Measurements from ENCODE around the gene TESK2.

Gene TESK2

DNA sequence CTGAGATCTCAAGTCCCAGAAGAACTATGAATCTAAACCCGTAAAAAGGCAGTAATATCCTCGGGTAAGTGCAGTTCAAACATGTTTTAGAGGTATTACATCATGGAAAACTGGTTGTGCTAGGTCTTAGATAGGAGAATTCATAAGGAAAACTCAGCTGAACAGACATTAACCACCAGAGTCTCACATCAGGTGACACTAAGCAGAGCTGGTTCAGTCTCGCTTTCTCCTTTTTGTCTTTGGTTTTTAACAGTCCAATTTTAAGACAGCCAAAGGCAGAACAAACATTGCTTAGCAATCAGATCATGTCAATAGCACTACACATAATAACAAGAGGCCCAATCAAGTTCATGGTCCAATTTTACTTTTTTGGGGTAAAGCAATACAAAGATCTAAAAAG, 87.7 kb downstream of the TESK2 start:
- no peak overlapping the region for H2BK5ac ChIP-seq (ENCODE audit: low read length)
- H3K27ac ChIP-seq (ENCODE audit: low read depth, low read length) = no peak overlapping the region
- no CpG with 5 or more reads among the region's 3 CpGs for WGBS (ENCODE audit: extremely low coverage, insufficient coverage, low lambda C conversion rate)
- no peak overlapping the region for H2BK15ac ChIP-seq (replicated peaks; ENCODE audit: low read depth)
- no peaks in the 10 kb centered on the region for H3K4me1 ChIP-seq (ENCODE audit: control insufficient read depth, low read depth, low read length)
- no peaks in the 10 kb centered on the region for H3K27me3 ChIP-seq (ENCODE audit: insufficient read depth, low read length, poor library complexity)
- H3K56ac ChIP-seq (ENCODE audit: low read length) = no peak overlapping the region
- H4K8ac ChIP-seq (ENCODE audit: low read depth, low read length) = no peak overlapping the region
- H3K4ac ChIP-seq (ENCODE audit: low read depth, low read length) = no peak overlapping the region
- no peak overlapping the region for H2AK5ac ChIP-seq (ENCODE audit: low read length)
- H3K18ac ChIP-seq (ENCODE audit: low read length) = no peak overlapping the region
- no peaks in the 10 kb centered on the region for H3K79me2 ChIP-seq (ENCODE audit: control insufficient read depth, insufficient read depth, low read length)
- H3K23ac ChIP-seq (ENCODE audit: low read length) = no peak overlapping the region
- no peak overlapping the region for H2BK120ac ChIP-seq (ENCODE audit: low read depth, low read length)
- H4K5ac ChIP-seq (ENCODE audit: low read length) = no peak overlapping the region
- DNase-seq = no peak
- no peaks in the 10 kb centered on the region for H3K79me1 ChIP-seq (ENCODE audit: low read length)
- no peak overlapping the region for H3K9ac ChIP-seq (ENCODE audit: low read length)
- H3K36me3 ChIP-seq (ENCODE audit: control insufficient read depth, insufficient read depth, low read length) = no peaks in the 10 kb centered on the region
- H3K4me2 ChIP-seq (ENCODE audit: low read length) = no peak overlapping the region
- H3K4me3 ChIP-seq (ENCODE audit: low read length) = no peak overlapping the region

GRCh38 chr1:45401524-45401923, 89.4 kb downstream of the TESK2 start:
- WGBS (ENCODE audit: extremely low coverage, insufficient coverage, low lambda C conversion rate) = no CpG with 5 or more reads among the region's 2 CpGs
- H2AK5ac ChIP-seq (ENCODE audit: low read length) = no peak overlapping the region

GRCh38 chr1:45400049-45400448, 90.9 kb downstream of the TESK2 start:
- no peak overlapping the region for H2BK15ac ChIP-seq (replicated peaks; ENCODE audit: low read depth)
- no peak overlapping the region for H3K4ac ChIP-seq (ENCODE audit: low read depth, low read length)
- peak; percentile 84 for DNase-seq
- H3K9ac ChIP-seq (ENCODE audit: low read length) = no peak overlapping the region
- no peak overlapping the region for H3K4me3 ChIP-seq (ENCODE audit: low read length)
- H3K56ac ChIP-seq (ENCODE audit: low read length) = no peak overlapping the region
- no peaks in the 10 kb centered on the region for H3K27me3 ChIP-seq (ENCODE audit: insufficient read depth, low read length, poor library complexity)
- no peaks in the 10 kb centered on the region for H3K4me1 ChIP-seq (ENCODE audit: control insufficient read depth, low read depth, low read length)
- H3K18ac ChIP-seq (ENCODE audit: low read length) = no peak overlapping the region
- H2BK120ac ChIP-seq (ENCODE audit: low read depth, low read length) = no peak overlapping the region
- WGBS (ENCODE audit: extremely low coverage, insufficient coverage, low lambda C conversion rate) = no CpG with 5 or more reads among the region's 3 CpGs
- no peak overlapping the region for H3K27ac ChIP-seq (ENCODE audit: low read depth, low read length)
- H2BK5ac ChIP-seq (ENCODE audit: low read length) = no peak overlapping the region
- H3K4me2 ChIP-seq (ENCODE audit: low read length) = no peak overlapping the region
- no peaks in the 10 kb centered on the region for H3K79me1 ChIP-seq (ENCODE audit: low read length)
- H4K5ac ChIP-seq (ENCODE audit: low read length) = no peak overlapping the region
- H2AK5ac ChIP-seq (ENCODE audit: low read length) = no peak overlapping the region
- no peak overlapping the region for H4K8ac ChIP-seq (ENCODE audit: low read depth, low read length)
- H3K23ac ChIP-seq (ENCODE audit: low read length) = no peak overlapping the region
- no peaks in the 10 kb centered on the region for H3K36me3 ChIP-seq (ENCODE audit: control insufficient read depth, insufficient read depth, low read length)
- no peaks in the 10 kb centered on the region for H3K79me2 ChIP-seq (ENCODE audit: control insufficient read depth, insufficient read depth, low read length)

More at GRCh38 chr1:45401524-45401923, 89.4 kb downstream of the TESK2 start:
- Histone ChIP-seq H3K36me3 (ENCODE audit: control insufficient read depth, insufficient read depth, low read length) (no peaks in the 10 kb centered on the region), H3K4ac (ENCODE audit: low read depth, low read length) (no peak overlapping the region), H3K27ac (ENCODE audit: low read depth, low read length) (no peak overlapping the region), H3K79me2 (ENCODE audit: control insufficient read depth, insufficient read depth, low read length) (no peaks in the 10 kb centered on the region), H4K5ac (ENCODE audit: low read length) (no peak overlapping the region), H3K79me1 (ENCODE audit: low read length) (no peaks in the 10 kb centered on the region), H2BK5ac (ENCODE audit: low read length) (no peak overlapping the region), H3K4me1 (ENCODE audit: control insufficient read depth, low read depth, low read length) (no peaks in the 10 kb centered on the region), H4K8ac (ENCODE audit: low read depth, low read length) (no peak overlapping the region), H3K9ac (ENCODE audit: low read length) (no peak overlapping the region), H3K4me2 (ENCODE audit: low read length) (no peak overlapping the region), H2BK120ac (ENCODE audit: low read depth, low read length) (no peak overlapping the region), H2BK15ac (replicated peaks; ENCODE audit: low read depth) (no peak overlapping the region), H3K56ac (ENCODE audit: low read length) (no peak overlapping the region), H3K4me3 (ENCODE audit: low read length) (no peak overlapping the region), H3K27me3 (ENCODE audit: insufficient read depth, low read length, poor library complexity) (no peaks in the 10 kb centered on the region), H3K23ac (ENCODE audit: low read length) (no peak overlapping the region), H3K18ac (ENCODE audit: low read length) (no peak overlapping the region)
- no peak for DNase-seq

DNA sequence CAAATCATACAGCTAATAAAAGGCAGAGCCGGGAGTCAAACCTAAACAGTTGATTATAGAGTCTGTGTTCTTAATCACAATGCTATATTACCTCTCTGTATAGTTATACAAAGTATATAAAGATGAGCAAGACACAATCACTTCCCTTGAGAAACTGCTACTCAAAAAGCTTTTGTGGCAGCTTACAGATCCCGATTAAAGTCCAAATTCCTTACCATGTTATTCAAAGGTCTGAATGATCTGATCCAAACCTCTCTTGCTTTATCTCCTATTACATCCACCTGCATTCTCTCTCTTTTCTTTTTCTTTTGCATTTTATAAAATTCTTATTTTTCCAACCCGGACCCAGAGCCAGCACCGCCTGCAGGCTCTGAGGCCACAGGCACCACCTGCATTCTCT, 93.7 kb downstream of the TESK2 start:
- H2BK5ac ChIP-seq (ENCODE audit: low read length) = no peak overlapping the region
- H2BK15ac ChIP-seq (replicated peaks; ENCODE audit: low read depth) = no peak overlapping the region
- no peaks in the 10 kb centered on the region for H3K4me1 ChIP-seq (ENCODE audit: control insufficient read depth, low read depth, low read length)
- no peak overlapping the region for H4K8ac ChIP-seq (ENCODE audit: low read depth, low read length)
- H4K5ac ChIP-seq (ENCODE audit: low read length) = no peak overlapping the region
- DNase-seq = no peak
- H3K18ac ChIP-seq (ENCODE audit: low read length) = no peak overlapping the region
- H3K23ac ChIP-seq (ENCODE audit: low read length) = no peak overlapping the region
- H3K4ac ChIP-seq (ENCODE audit: low read depth, low read length) = no peak overlapping the region
- no peaks in the 10 kb centered on the region for H3K79me2 ChIP-seq (ENCODE audit: control insufficient read depth, insufficient read depth, low read length)
- no peak overlapping the region for H3K9ac ChIP-seq (ENCODE audit: low read length)
- no CpG with 5 or more reads among the region's 4 CpGs for WGBS (ENCODE audit: extremely low coverage, insufficient coverage, low lambda C conversion rate)
- no peaks in the 10 kb centered on the region for H3K79me1 ChIP-seq (ENCODE audit: low read length)
- H3K27ac ChIP-seq (ENCODE audit: low read depth, low read length) = no peak overlapping the region
- H3K4me2 ChIP-seq (ENCODE audit: low read length) = no peak overlapping the region
- H2BK120ac ChIP-seq (ENCODE audit: low read depth, low read length) = no peak overlapping the region
- H3K4me3 ChIP-seq (ENCODE audit: low read length) = no peak overlapping the region
- no peaks in the 10 kb centered on the region for H3K36me3 ChIP-seq (ENCODE audit: control insufficient read depth, insufficient read depth, low read length)
- no peaks in the 10 kb centered on the region for H3K27me3 ChIP-seq (ENCODE audit: insufficient read depth, low read length, poor library complexity)
- H2AK5ac ChIP-seq (ENCODE audit: low read length) = no peak overlapping the region
- H3K56ac ChIP-seq (ENCODE audit: low read length) = no peak overlapping the region

DNA sequence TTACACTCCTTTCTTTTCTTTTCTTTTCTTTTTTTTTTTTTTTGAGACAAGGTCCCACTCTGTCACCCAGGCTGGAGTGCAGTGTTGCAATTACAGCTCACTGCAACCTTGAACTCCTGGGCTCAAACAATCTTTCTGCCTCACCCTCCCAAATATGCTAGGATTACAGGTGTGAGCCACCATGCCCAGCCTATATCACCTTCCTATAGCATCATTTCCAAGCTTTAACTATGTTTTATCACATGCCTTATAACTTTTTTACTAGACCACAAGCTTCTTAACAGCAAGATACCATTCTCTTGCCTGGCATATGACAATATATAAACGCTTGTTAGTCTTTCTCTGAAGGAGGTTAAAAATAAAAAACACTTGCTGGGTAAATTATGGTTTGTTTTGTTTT, 95.4 kb downstream of the TESK2 start:
- no peaks in the 10 kb centered on the region for H3K79me2 ChIP-seq (ENCODE audit: control insufficient read depth, insufficient read depth, low read length)
- H3K4ac ChIP-seq (ENCODE audit: low read depth, low read length) = no peak overlapping the region
- no peak overlapping the region for H3K27ac ChIP-seq (ENCODE audit: low read depth, low read length)
- no peak overlapping the region for H2BK5ac ChIP-seq (ENCODE audit: low read length)
- H4K8ac ChIP-seq (ENCODE audit: low read depth, low read length) = no peak overlapping the region
- H3K27me3 ChIP-seq (ENCODE audit: insufficient read depth, low read length, poor library complexity) = no peaks in the 10 kb centered on the region
- no peak overlapping the region for H3K56ac ChIP-seq (ENCODE audit: low read length)
- WGBS (ENCODE audit: extremely low coverage, insufficient coverage, low lambda C conversion rate) = no CpG with 5 or more reads among the region's 1 CpG
- no peak overlapping the region for H3K18ac ChIP-seq (ENCODE audit: low read length)
- no peak overlapping the region for H3K23ac ChIP-seq (ENCODE audit: low read length)
- no peak overlapping the region for H3K4me3 ChIP-seq (ENCODE audit: low read length)
- H2BK15ac ChIP-seq (replicated peaks; ENCODE audit: low read depth) = no peak overlapping the region
- H3K9ac ChIP-seq (ENCODE audit: low read length) = no peak overlapping the region
- H3K4me2 ChIP-seq (ENCODE audit: low read length) = no peak overlapping the region
- H2AK5ac ChIP-seq (ENCODE audit: low read length) = no peak overlapping the region
- H3K79me1 ChIP-seq (ENCODE audit: low read length) = no peaks in the 10 kb centered on the region
- H3K36me3 ChIP-seq (ENCODE audit: control insufficient read depth, insufficient read depth, low read length) = no peaks in the 10 kb centered on the region
- H2BK120ac ChIP-seq (ENCODE audit: low read depth, low read length) = no peak overlapping the region
- DNase-seq = no peak
- H3K4me1 ChIP-seq (ENCODE audit: control insufficient read depth, low read depth, low read length) = no peaks in the 10 kb centered on the region
- no peak overlapping the region for H4K5ac ChIP-seq (ENCODE audit: low read length)

GRCh38 chr1:45395051-45395450, 95.9 kb downstream of the TESK2 start:
- Histone ChIP-seq H3K4me1 (ENCODE audit: control insufficient read depth, low read depth, low read length) (no peaks in the 10 kb centered on the region), H2BK15ac (replicated peaks; ENCODE audit: low read depth) (no peak overlapping the region), H3K79me1 (ENCODE audit: low read length) (no peaks in the 10 kb centered on the region), H3K4me2 (ENCODE audit: low read length) (no peak overlapping the region), H4K8ac (ENCODE audit: low read depth, low read length) (no peak overlapping the region), H2BK5ac (ENCODE audit: low read length) (no peak overlapping the region), H3K4me3 (ENCODE audit: low read length) (no peak overlapping the region), H3K4ac (ENCODE audit: low read depth, low read length) (no peak overlapping the region), H3K27me3 (ENCODE audit: insufficient read depth, low read length, poor library complexity) (no peaks in the 10 kb centered on the region), H3K79me2 (ENCODE audit: control insufficient read depth, insufficient read depth, low read length) (no peaks in the 10 kb centered on the region), H4K5ac (ENCODE audit: low read length) (no peak overlapping the region), H3K18ac (ENCODE audit: low read length) (no peak overlapping the region), H3K23ac (ENCODE audit: low read length) (no peak overlapping the region), H2AK5ac (ENCODE audit: low read length) (no peak overlapping the region), H2BK120ac (ENCODE audit: low read depth, low read length) (no peak overlapping the region), H3K56ac (ENCODE audit: low read length) (no peak overlapping the region), H3K9ac (ENCODE audit: low read length) (no peak overlapping the region), H3K36me3 (ENCODE audit: control insufficient read depth, insufficient read depth, low read length) (no peaks in the 10 kb centered on the region), H3K27ac (ENCODE audit: low read depth, low read length) (no peak overlapping the region)
- no peak for DNase-seq
- WGBS (ENCODE audit: extremely low coverage, insufficient coverage, low lambda C conversion rate) = no CpG with 5 or more reads among the region's 2 CpGs
